OCI-M2 (cell line): ENCODE measurements around the gene XRCC5.
"Not testable (repeated sequence)": the region's sequence is repeated elsewhere in the genome, so short reads cannot be mapped to it uniquely, and the experiment has no call there.

ENCODE experiments used
- DNase-seq: peaks from one replicate; lab custom pipeline; 2025; ENCODE audit not compliant: unreplicated experiment; lab: John Stamatoyannopoulos, UW

Gene XRCC5

GRCh38 chr2:216116418-216116817 lies 7.3 kb downstream of the XRCC5 start:
- no peak for DNase-seq

- no peak for DNase-seq
Measured at GRCh38 chr2:216117561-216118340, 8.6 kb downstream of the XRCC5 start.

GRCh38 chr2:216118474-216118873 lies 9.3 kb downstream of the XRCC5 start:
- DNase-seq: no peak

- no peak for DNase-seq
Measured at GRCh38 chr2:216119146-216119545, 10.0 kb downstream of the XRCC5 start.

- no peak for DNase-seq
Measured at GRCh38 chr2:216119986-216120385, 10.8 kb downstream of the XRCC5 start.

- DNase-seq: no peak
Measured at GRCh38 chr2:216121255-216121654, 12.1 kb downstream of the XRCC5 start.

- no peak for DNase-seq
Measured at GRCh38 chr2:216126943-216127342, 17.8 kb downstream of the XRCC5 start.

GRCh38 chr2:216130346-216130971 lies 21.3 kb downstream of the XRCC5 start:
- no peak for DNase-seq

- no peak for DNase-seq
Measured at GRCh38 chr2:216131175-216131926, 22.2 kb downstream of the XRCC5 start.

- no peak for DNase-seq
Measured at GRCh38 chr2:216132585-216132984, 23.4 kb downstream of the XRCC5 start.

GRCh38 chr2:216133397-216133796 lies 24.2 kb downstream of the XRCC5 start:
- DNase-seq: no peak

- DNase-seq: no peak
Measured at GRCh38 chr2:216134958-216135541, 25.9 kb downstream of the XRCC5 start.

GRCh38 chr2:216139884-216140283 lies 30.7 kb downstream of the XRCC5 start:
- DNase-seq: no peak

GRCh38 chr2:216141516-216141915 lies 32.4 kb downstream of the XRCC5 start:
- DNase-seq: not testable (repeated sequence)

- DNase-seq: no peak
Measured at GRCh38 chr2:216142540-216142939, 33.4 kb downstream of the XRCC5 start.

GRCh38 chr2:216144372-216144771 lies 35.2 kb downstream of the XRCC5 start:
- DNase-seq: no peak

- no peak for DNase-seq
Measured at GRCh38 chr2:216144857-216145256, 35.7 kb downstream of the XRCC5 start.

GRCh38 chr2:216146573-216146972 lies 37.4 kb downstream of the XRCC5 start:
- no peak for DNase-seq

- no peak for DNase-seq
Measured at GRCh38 chr2:216147172-216148131, 38.3 kb downstream of the XRCC5 start.

- DNase-seq: no peak
Measured at GRCh38 chr2:216148983-216149382, 39.8 kb downstream of the XRCC5 start.
